Right lobe of liver (tissue), 4 donors: Measurements from ENCODE around the gene SIN3A.

ENCODE experiments used
- CTCF ChIP-seq, 4 donors: fragments of 200-600 bp in 3 of 4; fragments of 450-650 bp in 1 of 4; IDR thresholded peaks; one replicate each; pipeline versions ENCODE4 v1.5.1 to v1.8.0; 2016 to 2022; ENCODE audit warnings: antibody characterized with exemption in 4 of 4, mild to moderate bottlenecking in 2 of 4
- POLR2A ChIP-seq: fragments of 450-650 bp; IDR thresholded peaks from one replicate; pipeline ENCODE4 v1.6.1; 2017; ENCODE audit warnings: antibody characterized with exemption, mild to moderate bottlenecking
- donor health status: DM: no; HTN: no; CAD: no.
- donor health status: DM: no; HTN: no; CAD: no.
- donor health status: DM: no; HTN: yes; CAD: no.

DNA sequence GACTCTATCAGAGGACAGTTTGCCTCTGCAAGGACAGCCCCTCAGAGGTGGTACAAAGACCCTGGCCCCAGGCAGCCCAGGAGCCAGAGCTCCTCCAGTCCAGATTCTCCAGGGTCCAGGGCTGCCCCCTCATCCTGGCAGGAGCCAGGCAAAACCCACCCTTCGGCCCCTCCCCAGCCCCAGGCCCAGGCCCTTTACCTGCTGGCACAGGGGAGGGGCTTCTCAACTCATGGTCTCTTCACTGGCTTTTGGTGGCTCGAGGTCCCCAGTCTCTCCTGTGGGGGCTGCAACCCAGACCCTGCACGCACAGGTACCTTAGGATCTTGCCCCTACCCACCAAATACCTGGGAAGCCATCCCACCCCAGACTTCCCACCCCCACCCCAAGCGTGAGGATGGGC is 96.1 kb downstream of the SIN3A start:
- TF ChIP-seq CTCF (IDR thresholded peaks at IDR 0.05): no peak
- TF ChIP-seq POLR2A: no peak
